Measurements from ENCODE around the gene ARHGAP33. TPM values are rescaled to one million over a fixed set of nuclear protein-coding genes. Genes with fewer than 3 reads are reported as not detected.

ARHGAP33 gene
- total RNA-seq, 4 donors from 2014 or later, result 0.33 to 12.2 (median 4.5) TPM

DNA sequence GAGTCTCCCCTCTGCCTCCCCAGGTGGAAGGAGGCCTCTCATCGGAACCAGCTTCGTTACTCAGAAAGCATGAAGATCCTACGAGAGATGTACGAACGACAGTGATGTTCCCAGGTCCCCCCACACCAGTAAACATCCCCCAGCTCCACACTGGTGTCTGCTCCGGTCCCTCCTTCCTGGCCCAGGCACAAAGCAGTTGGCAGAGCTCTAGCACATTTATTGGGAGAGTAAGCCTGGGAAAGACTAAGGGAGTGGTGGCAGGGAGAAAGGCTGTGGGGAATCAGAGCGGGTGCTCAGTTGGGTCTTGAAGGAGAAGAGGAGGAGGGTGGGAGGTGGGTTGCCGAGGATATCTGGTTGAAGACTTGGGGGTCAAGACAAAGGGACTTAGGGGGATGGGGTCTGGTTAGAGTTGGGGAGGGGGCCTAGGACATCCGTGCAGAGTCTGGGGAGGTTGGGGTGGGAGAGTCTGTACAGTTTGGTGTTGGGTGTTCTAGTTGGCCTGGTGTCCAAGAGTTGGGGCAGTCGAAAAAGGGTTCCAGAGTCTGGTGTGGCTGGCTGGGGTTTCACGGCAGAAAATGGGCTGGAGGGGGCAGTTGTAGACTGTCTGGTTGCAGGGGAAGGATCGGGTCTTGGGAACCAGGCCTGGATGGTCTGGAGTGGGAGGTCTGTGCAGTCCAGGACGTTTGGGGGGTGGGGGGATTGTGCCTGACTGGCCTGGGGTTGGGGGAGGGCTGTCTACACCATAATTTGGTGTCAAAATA, 20.8 kb upstream of the ARHGAP33 start:
- TF ChIP-seq, protein P1, sequence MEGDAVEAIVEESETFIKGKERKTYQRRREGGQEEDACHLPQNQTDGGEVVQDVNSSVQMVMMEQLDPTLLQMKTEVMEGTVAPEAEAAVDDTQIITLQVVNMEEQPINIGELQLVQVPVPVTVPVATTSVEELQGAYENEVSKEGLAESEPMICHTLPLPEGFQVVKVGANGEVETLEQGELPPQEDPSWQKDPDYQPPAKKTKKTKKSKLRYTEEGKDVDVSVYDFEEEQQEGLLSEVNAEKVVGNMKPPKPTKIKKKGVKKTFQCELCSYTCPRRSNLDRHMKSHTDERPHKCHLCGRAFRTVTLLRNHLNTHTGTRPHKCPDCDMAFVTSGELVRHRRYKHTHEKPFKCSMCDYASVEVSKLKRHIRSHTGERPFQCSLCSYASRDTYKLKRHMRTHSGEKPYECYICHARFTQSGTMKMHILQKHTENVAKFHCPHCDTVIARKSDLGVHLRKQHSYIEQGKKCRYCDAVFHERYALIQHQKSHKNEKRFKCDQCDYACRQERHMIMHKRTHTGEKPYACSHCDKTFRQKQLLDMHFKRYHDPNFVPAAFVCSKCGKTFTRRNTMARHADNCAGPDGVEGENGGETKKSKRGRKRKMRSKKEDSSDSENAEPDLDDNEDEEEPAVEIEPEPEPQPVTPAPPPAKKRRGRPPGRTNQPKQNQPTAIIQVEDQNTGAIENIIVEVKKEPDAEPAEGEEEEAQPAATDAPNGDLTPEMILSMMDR (IDR thresholded peaks at IDR 0.05; ENCODE audit: low read depth), result no peak

DNA sequence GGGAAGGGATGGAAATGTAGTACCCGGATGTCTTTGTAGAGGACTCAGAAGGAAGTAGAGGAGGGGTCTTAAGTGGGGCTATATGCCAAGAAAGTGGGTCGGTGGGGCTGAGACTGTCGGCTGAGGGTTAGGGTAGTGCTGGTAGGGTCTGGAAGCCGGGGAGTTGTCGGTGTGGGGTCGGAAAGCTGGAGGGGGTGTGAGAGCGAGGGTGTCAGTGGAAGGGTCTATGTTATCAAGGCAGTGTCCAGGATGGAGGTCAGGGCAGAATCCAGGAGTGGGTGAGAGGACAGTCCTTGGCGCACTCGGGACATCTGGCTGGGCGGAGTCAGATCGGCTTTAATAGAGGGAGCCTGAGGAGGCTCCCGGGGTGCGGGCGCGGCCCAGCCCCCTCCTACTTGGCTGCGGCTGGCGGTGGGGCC, 20.2 kb upstream of the ARHGAP33 start:
- TF ChIP-seq, protein P1 (IDR thresholded peaks at IDR 0.05; ENCODE audit: low read depth), result no peak

DNA sequence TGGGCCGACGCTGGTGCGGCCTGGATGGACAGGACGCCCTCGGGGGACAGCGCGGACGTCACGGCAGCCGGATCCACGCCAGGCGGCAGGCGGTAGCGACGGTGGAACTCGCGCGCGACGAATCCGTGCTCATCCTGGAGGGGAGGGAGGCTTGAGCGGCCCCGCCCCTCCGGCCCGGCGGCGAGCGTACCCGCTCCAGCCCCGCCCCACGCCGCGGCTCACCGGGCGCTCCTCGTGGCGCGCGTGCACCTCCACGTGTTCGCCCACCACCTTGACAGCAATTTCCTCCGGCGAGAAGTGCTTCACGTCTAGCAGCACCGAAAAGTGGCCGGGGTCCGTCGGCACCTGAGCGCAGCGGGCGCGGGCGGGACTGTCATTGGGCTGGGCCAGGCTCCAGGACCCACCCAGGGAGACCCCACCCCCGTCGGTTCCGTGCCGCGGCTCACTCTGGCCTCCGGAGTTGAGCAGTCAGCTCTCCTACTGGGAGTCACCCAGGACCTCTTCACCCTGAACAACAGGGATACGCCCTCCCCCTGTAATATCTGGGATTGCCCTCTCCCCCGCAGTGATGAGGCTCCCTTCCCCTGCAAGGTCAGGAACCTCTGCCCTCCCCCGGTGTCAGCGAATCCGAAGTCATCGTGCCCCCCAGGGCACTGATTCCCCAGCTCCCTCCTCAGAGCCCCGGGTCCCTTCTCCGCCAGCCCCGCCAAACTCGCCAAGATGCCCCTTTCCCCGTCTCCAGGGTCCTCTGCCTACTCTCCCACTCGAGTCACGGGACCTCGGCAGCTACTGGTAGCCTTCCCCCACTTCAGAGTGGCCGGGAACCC, 19.6 kb upstream of the ARHGAP33 start:
- TF ChIP-seq, protein P1 (IDR thresholded peaks at IDR 0.05; ENCODE audit: low read depth), result no peak

DNA sequence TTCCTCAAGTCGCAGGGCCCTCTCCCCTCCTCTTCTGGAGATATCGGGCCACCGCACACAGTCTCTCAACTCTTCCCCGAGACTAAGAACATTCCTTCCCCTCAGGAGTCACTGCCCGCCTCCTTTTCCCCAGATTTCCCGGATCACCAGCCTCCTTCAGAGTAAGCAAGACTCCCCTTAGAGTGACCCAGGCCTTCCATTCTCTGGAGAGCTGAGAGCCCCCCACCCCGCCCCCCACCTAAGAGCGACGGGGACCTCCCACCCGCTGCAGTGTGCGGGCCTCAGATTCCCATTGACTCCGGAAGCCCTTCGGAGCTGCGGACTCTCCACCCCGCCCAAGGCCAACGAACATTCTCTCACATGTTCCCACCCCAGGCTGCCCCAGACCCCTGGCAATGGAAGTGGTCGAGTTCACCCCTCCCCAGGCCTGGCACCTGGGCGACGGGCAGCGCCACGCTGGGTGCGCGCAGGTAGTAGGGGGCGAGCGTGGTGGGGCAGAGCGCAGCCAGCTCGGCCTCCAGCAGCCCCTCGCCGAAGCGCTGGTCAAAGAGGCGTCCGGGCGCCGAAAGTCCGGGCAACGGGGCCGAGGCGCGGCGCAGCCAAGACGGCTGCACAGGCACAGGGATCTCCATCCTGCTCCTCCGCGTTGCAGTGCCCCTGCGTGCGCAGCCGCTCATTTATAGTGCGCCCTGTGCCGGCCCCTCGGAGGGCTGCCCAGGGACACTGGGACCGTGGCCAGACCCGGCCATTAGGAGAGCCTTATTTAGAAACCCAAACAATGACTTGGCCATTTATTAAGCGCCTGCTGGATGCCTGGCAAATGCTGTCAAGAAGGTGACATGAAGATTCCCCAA, 18.8 kb upstream of the ARHGAP33 start, which contains the start of gene HSPB6:
TSS of gene HSPB6 (minus strand) at position 653 of the 854 bp plus-strand sequence. CDS start at position 632, 21 bp downstream.
- TF ChIP-seq, protein P1 (IDR thresholded peaks at IDR 0.05; ENCODE audit: low read depth), result no peak

DNA sequence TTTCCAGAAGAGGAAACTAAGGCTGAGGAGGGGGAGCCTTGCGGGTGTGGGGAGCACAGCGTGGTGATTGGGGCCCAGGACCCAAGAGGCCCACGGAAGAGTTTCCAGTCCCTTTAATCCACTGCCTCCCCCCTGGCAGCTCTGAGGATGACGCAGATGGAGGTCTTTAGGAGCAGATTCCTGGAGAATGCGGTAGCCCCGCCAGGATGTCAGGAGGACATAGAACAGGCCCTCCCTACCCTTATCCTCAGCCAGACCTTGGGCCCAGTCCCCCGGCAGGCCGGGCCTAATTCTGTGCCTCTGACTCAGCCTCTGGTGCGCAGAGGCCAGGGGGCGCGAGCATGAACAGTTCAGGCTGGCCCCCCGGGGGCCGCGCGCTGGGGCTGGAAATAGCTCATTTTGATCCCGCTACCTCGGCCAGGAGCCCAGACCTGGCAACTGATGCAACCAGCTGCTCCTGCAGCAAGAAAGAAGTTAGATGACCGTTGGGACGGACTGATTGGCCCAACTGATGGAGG, 18.1 kb upstream of the ARHGAP33 start:
- TF ChIP-seq, protein P1 (IDR thresholded peaks at IDR 0.05; ENCODE audit: low read depth), result no peak

DNA sequence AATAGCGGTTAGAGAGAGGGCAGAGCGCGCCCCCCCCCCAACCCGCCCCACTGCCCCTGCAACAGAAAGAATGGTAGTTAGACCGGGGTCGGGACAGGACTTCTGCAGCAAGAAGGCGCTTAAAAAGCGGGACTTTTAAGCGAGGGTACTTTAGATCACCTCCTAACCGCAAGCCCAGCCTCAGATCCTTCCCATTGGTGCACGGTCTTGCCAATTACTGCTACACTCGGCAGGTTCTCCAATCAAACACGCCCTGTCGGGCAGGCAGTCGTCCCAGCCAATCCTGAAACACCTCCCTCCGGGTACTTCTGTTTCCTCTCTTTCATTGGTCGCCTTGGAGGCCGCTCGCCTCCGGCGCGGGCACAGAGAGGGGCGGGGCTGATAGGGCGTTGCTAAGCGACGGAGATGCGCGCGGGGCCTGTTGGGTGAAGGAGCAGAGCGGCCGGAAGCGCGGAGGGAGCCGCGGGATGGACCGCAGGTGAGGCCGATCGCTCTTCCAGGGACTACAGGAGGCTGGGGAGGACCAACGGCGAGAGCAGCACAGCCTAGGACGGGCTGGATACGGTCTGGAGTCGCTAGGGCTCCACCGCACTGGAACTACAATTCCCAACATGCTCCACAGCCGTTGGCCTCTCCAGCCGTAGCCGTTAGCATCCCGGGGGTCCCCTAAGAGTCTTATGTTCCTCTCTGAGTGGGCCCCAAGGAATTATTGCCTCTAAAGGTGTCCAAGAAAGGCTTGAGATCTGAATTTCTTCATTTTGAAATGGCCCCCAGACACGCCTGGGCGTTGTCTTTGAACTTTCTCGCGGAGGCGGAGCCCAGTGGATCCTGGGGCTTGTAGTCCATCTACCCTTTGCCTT, 17.4 kb upstream of the ARHGAP33 start, which contains the start of gene PROSER3:
TSS of gene PROSER3 (plus strand) at position 428 of the 860 bp plus-strand sequence. CDS start at position 468, 40 bp downstream.
- TF ChIP-seq, protein P1 (IDR thresholded peaks at IDR 0.05; ENCODE audit: low read depth), result no peak

All from subcutaneous adipose tissue (tissue), 4 donors.